NOMO-1 (cell line): ENCODE results near the gene FCRLA.
"Not testable (repeated sequence)": the region's sequence is repeated elsewhere in the genome, so short reads cannot be mapped to it uniquely, and the experiment has no call there.

ENCODE experiments used
- DNase-seq, 2 experiments: peaks; one replicate each; lab custom pipeline; 2025; ENCODE audit not compliant: unreplicated experiment in 2 of 2; lab: John Stamatoyannopoulos, UW

FCRLA gene

GRCh38 chr1:161705537-161705936 is 1.5 kb upstream of the FCRLA start:
- DNase-seq: no peak

GRCh38 chr1:161706113-161706481 is 932 bp upstream of the FCRLA start:
- DNase-seq: no peak

- DNase-seq: no peak
Measured at GRCh38 chr1:161707503-161707902, 474 bp downstream of the FCRLA start.

- no peak for DNase-seq
Measured at GRCh38 chr1:161709373-161709772, 2.3 kb downstream of the FCRLA start.

- no peak for DNase-seq
Measured at GRCh38 chr1:161710560-161710959, 3.5 kb downstream of the FCRLA start.

- DNase-seq: peak; percentile 30 to 82
Measured at GRCh38 chr1:161718559-161719324, 11.7 kb downstream of the FCRLA start.

- no peak for DNase-seq
Measured at GRCh38 chr1:161719325-161719611, 12.2 kb downstream of the FCRLA start.

- DNase-seq: no peak
Measured at GRCh38 chr1:161720422-161720821, 13.4 kb downstream of the FCRLA start.

- peak in 1 of 2 experiments; percentile 3 for DNase-seq
Measured at GRCh38 chr1:161720956-161721737, 14.1 kb downstream of the FCRLA start, which contains the start of gene FCRLB. TSS of gene FCRLB (plus strand) at chr1:161721544. CDS start at chr1:161722673, 1,129 bp downstream.

- DNase-seq: peak; percentile 70 to 78
Measured at GRCh38 chr1:161721738-161722343, 14.8 kb downstream of the FCRLA start.

- DNase-seq: no peak
Measured at GRCh38 chr1:161722406-161722805, 15.4 kb downstream of the FCRLA start.

- DNase-seq: no peak
Measured at GRCh38 chr1:161723459-161724141, 16.6 kb downstream of the FCRLA start.

- DNase-seq: not testable (repeated sequence)
Measured at GRCh38 chr1:161725258-161725907, 18.4 kb downstream of the FCRLA start.

- DNase-seq: peak; percentile 56 to 58
Measured at GRCh38 chr1:161725908-161726472, 19.0 kb downstream of the FCRLA start.

- peak; percentile 63 to 74 for DNase-seq
Measured at GRCh38 chr1:161726473-161727255, 19.6 kb downstream of the FCRLA start.

- peak; percentile 33 to 37 for DNase-seq
Measured at GRCh38 chr1:161727256-161727924, 20.4 kb downstream of the FCRLA start.

GRCh38 chr1:161728376-161729226 is 21.6 kb downstream of the FCRLA start:
- DNase-seq: no peak

- DNase-seq: peak; percentile 34 to 60
Measured at GRCh38 chr1:161730050-161730564, 23.1 kb downstream of the FCRLA start.
